Caco-2 (cell line): ENCODE data around the gene DUSP18. TPM values are rescaled to one million over a fixed set of nuclear protein-coding genes. Genes with fewer than 3 reads are reported as not detected.
"Not testable (repeated sequence)": the region's sequence is repeated elsewhere in the genome, so short reads cannot be mapped to it uniquely, and the experiment has no call there.

Experiments used
- BruUV-seq: library from RNA; stranded (reverse); fragments of 400-500 nt; replicated peaks from 2 replicates; lab custom pipeline; 2021; lab: Mats Ljungman, UMichigan
- CTCF ChIA-PET: fragments of 300-600 bp; sonication (Branson Sonifier 250); formaldehyde crosslinking; loops from one replicate; lab custom pipeline; 2022; ENCODE audit warnings: antibody characterized with exemption; lab: Charles Lee
- POLR2A ChIA-PET: fragments of 300-600 bp; sonication (Branson Sonifier 250); formaldehyde crosslinking; loops from one replicate; lab custom pipeline; 2022; ENCODE audit warnings: antibody characterized with exemption; lab: Charles Lee
- DNase-seq, 2 experiments: peaks; one replicate each; pipeline versions ENCODE4 v3.0.0 to v3.0.0-alpha.2; 2020 to 2022
- H3K27me3 ChIP-seq: replicated peaks from 2 replicates; pipeline ENCODE4 v1.6.0; 2011; ENCODE audit warnings: low read length; ENCODE audit not compliant: control insufficient read depth, insufficient read depth
- H3K36me3 ChIP-seq: 2 replicates; pipeline ENCODE4 v1.5.1; 2011; ENCODE audit warnings: low read length; ENCODE audit not compliant: control insufficient read depth, insufficient read depth
- H3K4me1 ChIP-seq: fragments of 250-450 bp; sonication (Bioruptor Pico); 2 replicates; pipeline ENCODE4 v1.5.1; 2020; ENCODE audit warnings: mild to moderate bottlenecking
- H3K4me3 ChIP-seq: 2 replicates; pipeline ENCODE4 v1.5.1; 2011; ENCODE audit warnings: low read depth, mild to moderate bottlenecking, control low read depth, low read length
- H3K9me3 ChIP-seq: fragments of 250-450 bp; sonication (Bioruptor Pico); 2 replicates; pipeline ENCODE4 v1.5.1; 2020; ENCODE audit warnings: mild to moderate bottlenecking, moderate library complexity
- H3K27ac Mint-ChIP-seq: one replicate; pipeline ENCODE4 v1.8.0; 2022; ENCODE audit warnings: mixed read lengths; ENCODE audit not compliant: unreplicated experiment
- H3K27me3 Mint-ChIP-seq: one replicate; pipeline ENCODE4 v1.8.0; 2022; ENCODE audit warnings: mixed read lengths; ENCODE audit not compliant: insufficient read depth, unreplicated experiment
- H3K36me3 Mint-ChIP-seq: one replicate; pipeline ENCODE4 v1.8.0; 2022; ENCODE audit warnings: mild to moderate bottlenecking, mixed read lengths; ENCODE audit not compliant: insufficient read depth, unreplicated experiment
- H3K4me1 Mint-ChIP-seq: one replicate; pipeline ENCODE4 v1.8.0; 2022; ENCODE audit warnings: low read depth, mixed read lengths; ENCODE audit not compliant: unreplicated experiment
- H3K4me3 Mint-ChIP-seq: one replicate; pipeline ENCODE4 v1.8.0; 2022; ENCODE audit warnings: mild to moderate bottlenecking, moderate library complexity, mixed read lengths; ENCODE audit not compliant: unreplicated experiment
- H3K9me3 Mint-ChIP-seq: one replicate; pipeline ENCODE4 v1.8.0; 2022; ENCODE audit warnings: mixed read lengths; ENCODE audit not compliant: unreplicated experiment
- CTCF ChIP-seq, 2 experiments: fragments of 200-600 bp in 1 of 2; IDR thresholded peaks; 1 replicate in 1 of 2; 2 replicates in 1 of 2; pipeline versions ENCODE4 v1.5.1 to v1.8.0; 2011 to 2022; ENCODE audit warnings: antibody characterized with exemption in 1 of 2, control low read depth in 1 of 2, inconsistent platforms in 1 of 2, low read depth in 1 of 2, low read length in 1 of 2, mild to moderate bottlenecking in 1 of 2, moderate library complexity in 1 of 2; ENCODE audit not compliant: insufficient read depth in 1 of 2, severe bottlenecking in 1 of 2, unreplicated experiment in 1 of 2
- intact Hi-C: fragments of 100-400 bp; cut with micrococcal nuclease; formaldehyde crosslinking; loops from one replicate; pipeline ENCODE4 v1.10.0; 2022; ENCODE audit not compliant: unreplicated experiment
- total RNA-seq: library from RNA; stranded (reverse); gene quantifications from 2 replicates; pipeline ENCODE4 v1.2.3, GENCODE V29; 2022

DUSP18 gene
- total RNA-seq, 1 experiment from 2014 or later: 6.0 TPM

GRCh38 chr22:30676565-30676964, 8.9 kb upstream of the DUSP18 start:
- POLR2A ChIA-PET, intact Hi-C loops, H3K4me3 Mint-ChIP-seq, H3K36me3 ChIP-seq, H3K27me3 Mint-ChIP-seq, BruUV-seq, H3K4me1 Mint-ChIP-seq, H3K4me3 ChIP-seq, H3K4me1 ChIP-seq, H3K9me3 ChIP-seq, H3K27ac Mint-ChIP-seq, H3K36me3 Mint-ChIP-seq, DNase-seq, H3K27me3 ChIP-seq, CTCF ChIA-PET, H3K9me3 Mint-ChIP-seq: not testable (repeated sequence)

GRCh38 chr22:30675436-30675835, 7.8 kb upstream of the DUSP18 start:
- BruUV-seq: no TSS peak
- Histone ChIP-seq H3K4me3 (no peak overlapping the region), H3K4me1 (no peaks in the 10 kb centered on the region), H3K9me3 (no peaks in the 10 kb centered on the region), H3K36me3 (no peaks in the 10 kb centered on the region), H3K27me3 (no peaks in the 10 kb centered on the region)
- H3K4me3 Mint-ChIP-seq: no peak overlapping the region
- intact Hi-C loops: no loop called here
- ChIA-PET CTCF (no interaction called here), POLR2A (no interaction called here)
- H3K27ac Mint-ChIP-seq: no peak overlapping the region
- no peaks in the 10 kb centered on the region for H3K4me1 Mint-ChIP-seq
- H3K27me3 Mint-ChIP-seq: peaks cover 4% of the 10 kb centered on the region
- no peak for DNase-seq
- no peaks in the 10 kb centered on the region for H3K9me3 Mint-ChIP-seq
- TF ChIP-seq CTCF (IDR thresholded peaks at IDR 0.05; ENCODE audit: insufficient read depth in 1 of 2, low read depth in 1 of 2, low read length in 1 of 2, severe bottlenecking in 1 of 2, unreplicated experiment in 1 of 2): no peak
- H3K36me3 Mint-ChIP-seq: no peaks in the 10 kb centered on the region

- Mint-ChIP-seq H3K27ac (no peak overlapping the region), H3K36me3 (no peaks in the 10 kb centered on the region), H3K4me3 (no peak overlapping the region), H3K4me1 (no peaks in the 10 kb centered on the region), H3K27me3 (peaks cover 4% of the 10 kb centered on the region), H3K9me3 (no peaks in the 10 kb centered on the region)
- BruUV-seq: no TSS peak
- Histone ChIP-seq H3K9me3 (no peaks in the 10 kb centered on the region), H3K27me3 (no peaks in the 10 kb centered on the region), H3K36me3 (no peaks in the 10 kb centered on the region), H3K4me3 (no peak overlapping the region), H3K4me1 (no peaks in the 10 kb centered on the region)
- intact Hi-C loops: no loop called here
- POLR2A ChIA-PET: no interaction called here
- CTCF ChIA-PET: no interaction called here
- no peak for TF ChIP-seq CTCF (IDR thresholded peaks at IDR 0.05; ENCODE audit: insufficient read depth in 1 of 2, low read depth in 1 of 2, low read length in 1 of 2, severe bottlenecking in 1 of 2, unreplicated experiment in 1 of 2)
- DNase-seq: no peak
Observed at GRCh38 chr22:30674482-30674881, 6.8 kb upstream of the DUSP18 start.

- H3K4me3 ChIP-seq: no peak overlapping the region
- TF ChIP-seq CTCF (IDR thresholded peaks at IDR 0.05; ENCODE audit: insufficient read depth in 1 of 2, low read depth in 1 of 2, low read length in 1 of 2, severe bottlenecking in 1 of 2, unreplicated experiment in 1 of 2): no peak
- intact Hi-C loops: no loop called here
- DNase-seq: no peak
- no peaks in the 10 kb centered on the region for H3K36me3 ChIP-seq
- H3K27me3 Mint-ChIP-seq: no peaks in the 10 kb centered on the region
- no peak overlapping the region for H3K4me3 Mint-ChIP-seq
- H3K27ac Mint-ChIP-seq: no peak overlapping the region
- H3K9me3 Mint-ChIP-seq: no peaks in the 10 kb centered on the region
- ChIA-PET POLR2A (no interaction called here), CTCF (no interaction called here)
- no peaks in the 10 kb centered on the region for H3K4me1 ChIP-seq
- no peaks in the 10 kb centered on the region for H3K36me3 Mint-ChIP-seq
- no peaks in the 10 kb centered on the region for H3K27me3 ChIP-seq
- BruUV-seq: no TSS peak
- H3K9me3 ChIP-seq: no peaks in the 10 kb centered on the region
- no peaks in the 10 kb centered on the region for H3K4me1 Mint-ChIP-seq
Observed at GRCh38 chr22:30673136-30673535, 5.5 kb upstream of the DUSP18 start.
